ENCODE results near the gene FGD3.
"Not testable (repeated sequence)": the region's sequence is repeated elsewhere in the genome, so short reads cannot be mapped to it uniquely, and the experiment has no call there.

FGD3 gene

GRCh38 chr9:92947268-92948037 is at the start of gene FGD3:
Gene FGD3, plus strand, starts transcription at chr9:92947523. Its CDS starts 28,734 bp downstream, at chr9:92976257.
- no peaks in the 10 kb centered on the region for H3K27me3 Mint-ChIP-seq
- H3K4me1 Mint-ChIP-seq: peaks cover 63% of the 10 kb centered on the region
- H3K27ac Mint-ChIP-seq: peak within 1 kb of the TSS; percentile 72
- H3K9me3 Mint-ChIP-seq: no peaks in the 10 kb centered on the region
- peak within 1 kb of the TSS; percentile 93 for H3K4me3 Mint-ChIP-seq
- H3K36me3 Mint-ChIP-seq: no peaks in the 10 kb centered on the region

- H3K9me3 Mint-ChIP-seq, H3K27ac Mint-ChIP-seq, H3K4me3 Mint-ChIP-seq, H3K4me1 Mint-ChIP-seq, H3K36me3 Mint-ChIP-seq, H3K27me3 Mint-ChIP-seq: not testable (repeated sequence)
These were observed 42.2 kb upstream of the FGD3 start for GRCh38 chr9:92905137-92905536.

GRCh38 chr9:92911511-92912475 is 35.5 kb upstream of the FGD3 start:
- no peak overlapping the region for H3K27ac Mint-ChIP-seq
- no peaks in the 10 kb centered on the region for H3K9me3 Mint-ChIP-seq
- H3K4me1 Mint-ChIP-seq: peaks cover 5% of the 10 kb centered on the region
- no peak overlapping the region for H3K4me3 Mint-ChIP-seq
- no peaks in the 10 kb centered on the region for H3K36me3 Mint-ChIP-seq
- H3K27me3 Mint-ChIP-seq: no peaks in the 10 kb centered on the region

- Mint-ChIP-seq H3K4me1 (peaks cover 21% of the 10 kb centered on the region), H3K27ac (no peak overlapping the region), H3K9me3 (no peaks in the 10 kb centered on the region), H3K36me3 (no peaks in the 10 kb centered on the region), H3K4me3 (no peak overlapping the region), H3K27me3 (no peaks in the 10 kb centered on the region)
These were observed 30.0 kb upstream of the FGD3 start for GRCh38 chr9:92917176-92917800.

DNA sequence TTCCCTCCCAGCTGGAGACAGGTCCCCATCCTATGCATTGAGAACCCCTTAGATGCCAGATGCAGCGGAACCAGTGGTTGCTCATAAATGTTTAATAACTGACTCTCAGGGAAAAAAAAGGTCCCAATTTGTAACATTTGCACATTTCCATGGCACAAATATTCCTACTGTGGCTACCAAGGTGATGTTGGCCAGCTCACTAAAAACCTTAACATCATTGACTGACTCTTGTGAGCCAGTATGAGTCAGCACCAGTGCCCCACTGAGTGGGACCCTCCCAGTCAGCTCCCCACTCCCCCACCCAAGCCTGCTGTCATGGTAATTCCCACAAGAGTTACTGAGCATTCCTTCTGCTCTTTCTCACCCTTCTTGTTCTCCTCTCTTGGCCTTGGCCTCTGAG is 26.9 kb upstream of the FGD3 start:
- no peak overlapping the region for H3K27ac Mint-ChIP-seq
- H3K27me3 Mint-ChIP-seq: no peaks in the 10 kb centered on the region
- H3K4me3 Mint-ChIP-seq: no peak overlapping the region
- H3K4me1 Mint-ChIP-seq: peaks cover 21% of the 10 kb centered on the region
- H3K9me3 Mint-ChIP-seq: no peaks in the 10 kb centered on the region
- H3K36me3 Mint-ChIP-seq: no peaks in the 10 kb centered on the region

DNA sequence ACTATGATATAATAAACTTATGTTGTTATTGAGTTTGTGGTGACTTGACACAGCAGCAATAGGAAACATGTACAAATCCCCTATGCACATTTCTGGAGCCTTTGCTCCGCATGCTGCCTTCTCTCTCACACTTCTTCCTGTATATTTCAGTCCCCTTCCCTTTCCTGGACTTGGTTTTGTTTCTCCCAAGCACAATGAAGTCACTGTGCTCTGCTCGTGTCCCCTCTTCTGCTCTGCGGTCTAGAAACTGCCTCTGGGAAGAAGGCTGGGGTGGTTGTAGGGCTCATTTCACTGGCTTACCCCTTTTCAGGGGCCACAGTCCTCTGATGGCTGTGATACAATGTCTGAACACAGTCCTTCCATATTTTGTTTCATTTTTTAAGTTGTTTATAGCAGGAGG is 15.7 kb upstream of the FGD3 start:
- peaks cover 4% of the 10 kb centered on the region for H3K4me1 Mint-ChIP-seq
- no peaks in the 10 kb centered on the region for H3K27me3 Mint-ChIP-seq
- H3K27ac Mint-ChIP-seq: no peak overlapping the region
- H3K9me3 Mint-ChIP-seq: no peaks in the 10 kb centered on the region
- H3K36me3 Mint-ChIP-seq: no peaks in the 10 kb centered on the region
- H3K4me3 Mint-ChIP-seq: no peak overlapping the region

GRCh38 chr9:92934321-92934720 is 13.0 kb upstream of the FGD3 start:
- Mint-ChIP-seq H3K27ac (no peak overlapping the region), H3K4me3 (no peak overlapping the region), H3K9me3 (no peaks in the 10 kb centered on the region), H3K4me1 (peaks cover 4% of the 10 kb centered on the region), H3K36me3 (no peaks in the 10 kb centered on the region), H3K27me3 (no peaks in the 10 kb centered on the region)

GRCh38 chr9:92938025-92938424 is 9.3 kb upstream of the FGD3 start:
- Mint-ChIP-seq H3K4me1 (peaks cover 4% of the 10 kb centered on the region), H3K9me3 (no peaks in the 10 kb centered on the region), H3K36me3 (no peaks in the 10 kb centered on the region), H3K27me3 (no peaks in the 10 kb centered on the region), H3K4me3 (no peak overlapping the region), H3K27ac (no peak overlapping the region)

DNA sequence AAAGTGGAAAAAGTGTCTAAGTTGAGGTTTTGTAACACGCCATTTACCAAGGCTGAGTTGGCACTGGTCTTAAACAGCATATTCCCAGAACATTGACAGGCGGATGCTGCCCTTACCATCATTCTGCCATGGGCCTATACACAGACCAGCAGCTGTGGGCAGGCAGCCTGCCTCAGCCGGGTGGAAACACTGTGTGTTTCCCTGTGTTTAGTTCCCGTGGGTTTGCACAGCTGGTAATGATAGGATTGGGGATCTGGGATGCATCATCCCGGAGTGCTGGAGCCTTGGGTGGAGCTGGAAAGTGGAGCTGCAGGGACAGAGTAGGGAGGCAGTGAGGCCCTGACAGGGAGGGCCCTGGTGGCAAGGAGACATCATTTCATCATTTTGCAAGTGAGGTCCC is 5.5 kb upstream of the FGD3 start:
- Mint-ChIP-seq H3K4me1 (peaks cover 13% of the 10 kb centered on the region), H3K36me3 (no peaks in the 10 kb centered on the region), H3K27ac (peak overlapping the region; percentile 27), H3K9me3 (no peaks in the 10 kb centered on the region), H3K27me3 (no peaks in the 10 kb centered on the region), H3K4me3 (no peak overlapping the region)

DNA sequence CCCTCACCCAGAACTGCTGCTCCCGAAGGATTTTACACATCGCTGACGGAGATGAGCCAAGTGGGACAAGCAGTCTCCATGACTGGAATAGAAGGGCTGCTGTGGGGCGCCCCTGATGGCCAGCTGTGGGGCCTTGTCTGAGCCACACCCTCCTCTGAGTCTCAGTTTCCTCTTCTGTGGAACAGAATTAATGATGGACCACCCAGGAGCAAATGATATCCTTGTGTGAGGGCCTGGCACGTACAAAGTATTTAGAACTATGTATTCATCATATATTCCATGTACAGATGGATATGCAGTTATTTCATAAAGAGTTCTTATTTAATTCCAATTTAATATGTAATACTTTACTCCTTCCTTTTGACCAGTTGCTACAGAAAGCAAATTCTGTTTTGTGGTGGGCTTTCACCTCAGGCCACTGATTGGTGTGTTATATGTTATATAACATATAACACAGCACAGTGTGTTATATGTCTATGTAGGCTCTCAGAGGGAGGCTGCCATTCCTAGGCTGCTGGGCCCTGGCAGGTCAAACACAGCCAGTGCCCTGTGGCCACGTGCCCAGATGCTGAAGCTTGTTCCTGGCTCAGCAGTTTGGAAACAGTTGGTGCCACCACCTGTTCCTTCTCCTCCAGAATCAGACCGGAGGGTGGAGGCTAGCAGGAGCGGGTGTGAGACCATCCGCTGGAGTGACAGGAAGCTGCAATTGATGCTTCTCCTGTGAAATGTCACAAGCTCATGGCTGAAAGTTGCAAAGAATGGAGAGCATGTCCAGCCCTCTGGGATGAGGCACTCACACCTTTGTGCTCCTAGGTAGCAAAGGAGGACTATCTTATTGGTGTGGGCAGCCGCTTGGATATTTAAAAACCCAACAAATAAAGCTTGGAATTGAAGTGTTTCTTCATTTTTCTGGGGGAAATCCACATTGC is 4.4 kb upstream of the FGD3 start:
- no peaks in the 10 kb centered on the region for H3K36me3 Mint-ChIP-seq
- H3K9me3 Mint-ChIP-seq: no peaks in the 10 kb centered on the region
- no peak overlapping the region for H3K27ac Mint-ChIP-seq
- H3K4me1 Mint-ChIP-seq: peaks cover 19% of the 10 kb centered on the region
- no peaks in the 10 kb centered on the region for H3K27me3 Mint-ChIP-seq
- H3K4me3 Mint-ChIP-seq: no peak overlapping the region

DNA sequence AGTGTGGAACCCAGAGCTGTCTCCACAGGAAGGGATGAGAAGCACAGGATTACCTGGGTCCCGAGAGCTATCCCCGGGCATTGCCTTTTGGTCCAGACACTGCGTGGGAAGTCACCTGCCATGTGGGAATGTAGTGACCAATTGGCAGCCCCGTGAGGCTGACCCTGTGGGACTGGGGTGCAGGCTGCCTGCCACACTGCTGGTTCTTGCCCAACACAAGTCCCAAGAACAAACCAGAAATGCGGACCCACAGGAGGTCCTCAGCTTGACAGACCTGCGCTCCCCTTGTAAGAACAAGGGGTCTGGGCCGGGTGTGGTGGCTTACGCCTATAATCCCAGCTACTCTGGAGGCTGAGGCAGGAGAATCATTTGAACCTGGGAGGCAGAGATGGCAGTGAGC is 2.4 kb upstream of the FGD3 start:
- H3K9me3 Mint-ChIP-seq: no peaks in the 10 kb centered on the region
- H3K27ac Mint-ChIP-seq: no peak overlapping the region
- H3K4me1 Mint-ChIP-seq: peaks cover 39% of the 10 kb centered on the region
- H3K36me3 Mint-ChIP-seq: no peaks in the 10 kb centered on the region
- H3K4me3 Mint-ChIP-seq: no peak overlapping the region
- H3K27me3 Mint-ChIP-seq: no peaks in the 10 kb centered on the region

- no peak overlapping the region for H3K27ac Mint-ChIP-seq
- no peaks in the 10 kb centered on the region for H3K9me3 Mint-ChIP-seq
- H3K4me1 Mint-ChIP-seq: peaks cover 47% of the 10 kb centered on the region
- H3K4me3 Mint-ChIP-seq: peak overlapping the region; percentile 35
- H3K36me3 Mint-ChIP-seq: no peaks in the 10 kb centered on the region
- H3K27me3 Mint-ChIP-seq: no peaks in the 10 kb centered on the region
These were observed 1.5 kb upstream of the FGD3 start for GRCh38 chr9:92945796-92946195.

- no peaks in the 10 kb centered on the region for H3K9me3 Mint-ChIP-seq
- peaks cover 69% of the 10 kb centered on the region for H3K4me1 Mint-ChIP-seq
- H3K4me3 Mint-ChIP-seq: peak overlapping the region; percentile 93
- H3K27me3 Mint-ChIP-seq: no peaks in the 10 kb centered on the region
- no peaks in the 10 kb centered on the region for H3K36me3 Mint-ChIP-seq
- H3K27ac Mint-ChIP-seq: peak overlapping the region; percentile 72
These were observed 763 bp downstream of the FGD3 start for GRCh38 chr9:92948038-92948534.

DNA sequence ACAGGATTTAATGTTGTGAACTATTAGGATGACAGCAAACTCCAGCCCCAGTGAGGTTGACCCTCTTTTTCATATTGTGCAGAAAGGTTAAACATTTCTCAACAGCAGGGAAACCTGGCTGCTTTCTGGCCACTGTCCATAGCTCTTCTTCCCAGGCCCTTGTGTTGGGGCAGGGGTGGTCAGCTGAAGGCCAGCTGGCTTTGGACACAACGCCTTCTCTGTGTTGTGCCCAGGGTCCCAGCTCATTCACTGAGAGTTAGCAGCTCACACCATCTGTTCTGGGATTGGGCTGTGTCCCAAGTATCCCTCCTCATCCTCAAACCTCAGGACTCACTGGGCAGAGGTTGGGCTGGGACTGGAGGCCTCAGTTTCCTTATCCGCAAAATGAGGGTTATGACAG is 1.3 kb downstream of the FGD3 start:
- H3K9me3 Mint-ChIP-seq: no peaks in the 10 kb centered on the region
- H3K4me1 Mint-ChIP-seq: peaks cover 75% of the 10 kb centered on the region
- no peaks in the 10 kb centered on the region for H3K36me3 Mint-ChIP-seq
- H3K27me3 Mint-ChIP-seq: no peaks in the 10 kb centered on the region
- H3K4me3 Mint-ChIP-seq: peak overlapping the region; percentile 93
- H3K27ac Mint-ChIP-seq: peak overlapping the region; percentile 72
